NB4 (cell line): ENCODE measurements around the gene MCRIP2.

ENCODE experiments used
- DNase-seq: peaks from one replicate; pipeline ENCODE4 v3.0.0; 2010; ENCODE audit warnings: low read depth
- H3K4me3 ChIP-seq: one replicate; pipeline ENCODE4 v1.5.1; 2011; ENCODE audit warnings: mild to moderate bottlenecking, low read depth, low read length, moderate library complexity
- MYC ChIP-seq: IDR thresholded peaks from 2 replicates; pipeline ENCODE4 v1.6.1; 2011; ENCODE audit warnings: low read depth, low read length
- POLR2A ChIP-seq: IDR thresholded peaks from 2 replicates; pipeline ENCODE4 v1.6.1; 2011; ENCODE audit warnings: mild to moderate bottlenecking; ENCODE audit not compliant: insufficient read length; ENCODE audit errors: extremely low read depth
- TF ChIP-seq, protein P1 (sequence below): IDR thresholded peaks from 2 replicates; pipeline ENCODE4 v1.6.1; 2011; ENCODE audit warnings: low read depth, low read length
- TF ChIP-seq, protein P2 (sequence below): IDR thresholded peaks from one replicate; pipeline ENCODE4 v1.5.1; 2012; ENCODE audit warnings: low read depth, low read length

Gene MCRIP2

DNA sequence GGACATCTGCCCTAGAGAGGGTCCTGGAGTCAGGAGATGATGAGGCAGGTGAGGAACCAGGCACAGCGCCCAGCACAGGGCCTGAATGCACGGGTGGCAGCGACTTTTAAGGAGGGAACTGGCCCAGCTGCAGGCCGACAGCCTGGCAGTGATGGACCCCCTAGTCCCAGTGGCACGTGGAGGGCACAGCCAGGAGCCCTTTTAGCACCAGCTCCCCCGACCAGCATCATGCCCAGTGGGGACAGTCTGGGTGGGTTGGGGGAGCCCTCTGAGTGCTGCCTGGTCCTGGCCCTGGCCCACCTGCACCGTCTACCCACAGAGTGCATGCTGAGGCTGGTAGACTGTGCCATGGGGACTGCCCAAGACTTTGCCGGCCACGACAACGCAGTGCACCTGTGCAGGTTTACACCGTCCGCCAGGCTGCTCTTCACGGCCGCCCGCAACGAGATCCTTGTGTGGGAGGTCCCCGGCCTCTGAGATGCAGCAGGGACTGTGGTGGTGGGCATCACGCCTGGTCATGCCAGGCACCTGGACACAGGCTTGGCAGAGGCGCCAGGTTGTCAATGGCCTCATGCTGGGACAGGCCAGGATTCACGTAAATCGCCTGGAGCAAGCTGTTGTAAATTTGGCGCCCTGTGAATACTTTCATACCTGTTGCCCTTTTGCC, 25.6 kb downstream of the MCRIP2 start:
- TF ChIP-seq POLR2A (no peak), MYC (no peak)
- TF ChIP-seq, protein P1, sequence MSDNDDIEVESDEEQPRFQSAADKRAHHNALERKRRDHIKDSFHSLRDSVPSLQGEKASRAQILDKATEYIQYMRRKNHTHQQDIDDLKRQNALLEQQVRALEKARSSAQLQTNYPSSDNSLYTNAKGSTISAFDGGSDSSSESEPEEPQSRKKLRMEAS, result no peak
- TF ChIP-seq, protein P2, sequence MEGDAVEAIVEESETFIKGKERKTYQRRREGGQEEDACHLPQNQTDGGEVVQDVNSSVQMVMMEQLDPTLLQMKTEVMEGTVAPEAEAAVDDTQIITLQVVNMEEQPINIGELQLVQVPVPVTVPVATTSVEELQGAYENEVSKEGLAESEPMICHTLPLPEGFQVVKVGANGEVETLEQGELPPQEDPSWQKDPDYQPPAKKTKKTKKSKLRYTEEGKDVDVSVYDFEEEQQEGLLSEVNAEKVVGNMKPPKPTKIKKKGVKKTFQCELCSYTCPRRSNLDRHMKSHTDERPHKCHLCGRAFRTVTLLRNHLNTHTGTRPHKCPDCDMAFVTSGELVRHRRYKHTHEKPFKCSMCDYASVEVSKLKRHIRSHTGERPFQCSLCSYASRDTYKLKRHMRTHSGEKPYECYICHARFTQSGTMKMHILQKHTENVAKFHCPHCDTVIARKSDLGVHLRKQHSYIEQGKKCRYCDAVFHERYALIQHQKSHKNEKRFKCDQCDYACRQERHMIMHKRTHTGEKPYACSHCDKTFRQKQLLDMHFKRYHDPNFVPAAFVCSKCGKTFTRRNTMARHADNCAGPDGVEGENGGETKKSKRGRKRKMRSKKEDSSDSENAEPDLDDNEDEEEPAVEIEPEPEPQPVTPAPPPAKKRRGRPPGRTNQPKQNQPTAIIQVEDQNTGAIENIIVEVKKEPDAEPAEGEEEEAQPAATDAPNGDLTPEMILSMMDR, result no peak
- no peak for DNase-seq
- H3K4me3 ChIP-seq, result no peak overlapping the region

DNA sequence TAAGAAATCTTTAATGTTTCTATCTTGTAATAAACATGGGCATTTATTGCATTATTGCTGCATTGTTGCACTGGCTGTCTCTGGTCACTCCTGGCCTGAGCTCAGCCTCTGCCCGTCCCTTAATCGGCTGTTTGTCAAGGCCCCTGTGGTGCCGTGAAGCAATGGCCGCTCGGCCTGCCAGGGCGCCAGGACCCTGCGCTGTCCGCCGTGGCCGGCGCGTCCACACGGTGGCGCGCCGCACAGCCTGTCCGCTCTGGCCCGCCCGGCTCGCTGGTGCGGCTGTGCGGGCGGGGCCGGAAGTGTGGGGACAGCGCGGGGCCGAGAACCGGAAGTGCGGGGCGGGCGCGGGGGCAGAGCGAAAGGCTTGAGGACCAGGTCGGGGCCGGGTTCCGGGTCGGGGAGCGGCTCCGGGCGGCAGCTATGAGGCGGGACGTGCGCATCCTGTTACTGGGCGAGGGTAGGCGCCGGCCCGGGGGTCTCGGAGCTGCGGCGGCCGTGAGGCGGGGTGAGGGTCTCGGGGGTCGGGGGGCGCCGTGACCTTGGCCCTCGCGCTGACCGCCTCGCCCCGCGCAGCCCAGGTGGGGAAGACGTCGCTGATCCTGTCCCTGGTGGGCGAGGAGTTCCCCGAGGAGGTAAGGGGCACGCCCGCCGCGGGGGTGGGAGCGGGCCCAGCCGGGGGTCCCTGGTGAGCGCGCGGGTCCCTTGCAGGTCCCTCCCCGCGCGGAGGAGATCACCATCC, 26.3 kb downstream of the MCRIP2 start, which contains the start of gene RHOT2:
TSS of gene RHOT2 (plus strand) at position 353 of the 739 bp plus-strand sequence. CDS start at position 421, 68 bp downstream.
- H3K4me3 ChIP-seq, result peak within 1 kb of the TSS; percentile 65
- DNase-seq, result peak; percentile 90
- TF ChIP-seq, protein P1, result 0 out of 2 replicates have a peak, but pooled peaks have one; percentile 3
- TF ChIP-seq MYC (peak; percentile 71; the same call in 1 of the 2 replicates), POLR2A (peak; percentile 47)
- TF ChIP-seq, protein P2, result peak; percentile 48

DNA sequence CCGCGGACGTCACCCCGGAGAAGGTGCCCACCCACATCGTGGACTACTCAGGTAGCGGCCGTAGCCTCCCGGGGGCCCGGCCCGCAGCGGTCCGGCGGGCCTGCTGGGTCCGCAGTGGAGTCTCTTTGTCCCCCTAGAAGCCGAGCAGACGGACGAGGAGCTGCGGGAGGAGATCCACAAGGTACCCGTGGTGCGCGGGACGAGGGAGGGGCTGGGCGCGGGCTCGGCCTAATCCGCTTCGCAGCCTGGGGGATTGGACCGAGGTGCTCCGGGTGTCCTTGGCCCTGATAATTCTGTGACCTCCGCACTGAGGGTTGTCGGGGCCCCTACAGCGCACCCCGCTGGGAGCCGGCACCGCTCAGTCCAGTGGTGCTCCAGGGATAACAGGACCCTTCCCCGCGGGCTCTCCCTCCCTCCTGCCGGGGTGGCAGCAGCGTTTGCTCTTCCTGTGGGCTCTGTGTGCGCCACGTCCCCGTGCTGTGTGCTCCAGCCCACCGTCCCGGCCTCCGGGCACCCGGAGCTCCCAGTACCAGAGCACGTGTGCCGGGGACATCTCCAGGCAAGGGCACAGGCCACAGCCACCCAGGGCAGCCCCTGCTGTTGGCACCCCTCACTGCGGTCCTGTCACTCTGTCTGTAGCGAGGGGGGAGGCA, 27.0 kb downstream of the MCRIP2 start:
- peak overlapping the region; percentile 65 for H3K4me3 ChIP-seq
- TF ChIP-seq, protein P1, result no peak
- TF ChIP-seq, protein P2, result no peak
- TF ChIP-seq POLR2A, result no peak
- TF ChIP-seq MYC, result no peak
- DNase-seq, result no peak

DNA sequence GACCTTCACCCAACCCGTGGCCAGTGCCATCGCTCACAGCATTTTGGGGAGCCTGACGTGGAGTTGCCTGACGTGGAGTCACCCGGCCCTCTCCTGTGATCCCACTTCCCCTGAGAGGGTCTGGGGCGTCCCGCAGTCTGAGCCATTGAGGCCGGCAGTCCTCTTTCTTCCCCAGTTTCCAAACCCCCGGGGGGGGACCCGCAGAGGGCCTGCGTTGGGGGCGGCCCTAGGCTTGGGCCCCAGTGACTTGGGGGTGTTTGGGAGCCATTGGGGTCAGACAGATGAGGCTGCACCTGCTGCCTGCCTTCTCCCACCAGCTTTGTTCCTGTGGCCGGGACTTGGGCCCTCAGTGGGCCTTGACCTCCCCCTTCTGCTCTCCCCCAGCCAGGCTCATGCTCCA, 28.0 kb downstream of the MCRIP2 start:
- TF ChIP-seq, protein P1, result no peak
- TF ChIP-seq POLR2A, result no peak
- no peak for TF ChIP-seq MYC
- TF ChIP-seq, protein P2, result no peak
- H3K4me3 ChIP-seq, result no peak overlapping the region
- DNase-seq, result no peak

DNA sequence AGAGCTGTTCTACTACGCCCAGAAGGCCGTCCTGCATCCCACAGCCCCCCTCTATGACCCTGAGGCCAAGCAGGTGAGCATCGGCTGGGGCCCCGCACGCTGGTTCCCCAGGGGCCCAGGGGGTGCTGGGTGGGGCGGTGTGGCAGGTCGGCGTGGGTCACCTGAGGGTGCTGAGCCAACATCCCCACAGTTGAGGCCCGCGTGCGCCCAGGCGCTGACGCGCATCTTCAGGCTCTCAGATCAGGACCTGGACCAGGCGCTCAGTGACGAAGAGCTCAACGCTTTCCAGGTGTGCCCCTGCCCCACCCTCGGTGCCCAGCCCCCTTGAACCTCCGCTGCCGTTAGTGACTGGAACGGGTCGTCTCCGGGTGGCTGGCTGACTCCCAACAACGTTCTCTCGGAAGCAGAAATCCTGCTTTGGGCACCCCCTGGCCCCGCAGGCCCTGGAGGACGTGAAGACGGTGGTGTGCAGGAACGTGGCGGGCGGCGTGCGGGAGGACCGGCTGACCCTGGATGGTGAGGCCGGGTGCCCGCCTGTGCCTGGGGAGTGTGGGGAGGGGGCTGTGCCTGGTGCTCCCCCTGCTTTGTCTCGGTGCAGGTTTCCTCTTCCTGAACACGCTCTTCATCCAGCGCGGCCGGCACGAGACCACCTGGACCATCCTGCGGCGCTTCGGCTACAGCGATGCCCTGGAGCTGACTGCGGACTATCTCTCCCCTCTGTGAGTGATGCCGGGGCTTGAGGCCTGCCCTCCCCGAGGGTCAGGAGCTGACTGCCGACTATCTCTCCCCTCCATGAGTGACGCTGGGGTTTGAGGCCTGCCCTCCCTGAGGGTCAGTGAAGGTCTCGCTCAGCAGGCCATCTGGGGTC, 29.1 kb downstream of the MCRIP2 start:
- no peak overlapping the region for H3K4me3 ChIP-seq
- no peak for DNase-seq
- TF ChIP-seq MYC, result no peak
- TF ChIP-seq, protein P1, result no peak
- TF ChIP-seq, protein P2, result no peak
- TF ChIP-seq POLR2A, result no peak
